ENCODE measurements around the gene PHC3.

Gene PHC3

GRCh38 chr3:170043506-170043905 lies 138.0 kb downstream of the PHC3 start:
- FAIRE-seq = no peak
- no peak for DNase-seq (ENCODE audit: low spot score)

GRCh38 chr3:170040418-170040817 lies 141.1 kb downstream of the PHC3 start:
- no peak for DNase-seq (ENCODE audit: low spot score)
- no peak for FAIRE-seq

- no peak for DNase-seq (ENCODE audit: low spot score)
These were observed 143.0 kb downstream of the PHC3 start for GRCh38 chr3:170038434-170039110.

More at GRCh38 chr3:170038434-170039110, 143.0 kb downstream of the PHC3 start:
- no peak for FAIRE-seq
